Liver (tissue), 3 donors: ENCODE measurements around the gene FGFR4.

Experiments
- FOXA1 ChIP-seq: IDR thresholded peaks from 2 replicates; pipeline ENCODE4 v1.6.1; 2016; ENCODE audit warnings: antibody characterized with exemption
- GABPA ChIP-seq, 2 donors: IDR thresholded peaks in 1 of 2; conservative IDR thresholded peaks in 1 of 2; 2 replicates each; pipeline ENCODE4 v1.6.1; 2016; ENCODE audit warnings: antibody characterized with exemption in 2 of 2, mild to moderate bottlenecking in 1 of 2, moderate library complexity in 1 of 2
- HNF4A ChIP-seq, 2 donors: conservative IDR thresholded peaks; 2 replicates each; pipeline ENCODE4 v1.6.1; 2016; ENCODE audit warnings: antibody characterized with exemption in 2 of 2, mild to moderate bottlenecking in 2 of 2
- HNF4G ChIP-seq: IDR thresholded peaks from 2 replicates; pipeline ENCODE4 v1.6.1; 2016; ENCODE audit warnings: antibody characterized with exemption
- MAX ChIP-seq: IDR thresholded peaks from 2 replicates; pipeline ENCODE4 v1.6.1; 2016; ENCODE audit warnings: antibody characterized with exemption
- RAD21 ChIP-seq, 2 donors: IDR thresholded peaks; 2 replicates each; pipeline ENCODE4 v1.6.1; 2016; ENCODE audit warnings: antibody characterized with exemption in 2 of 2, mild to moderate bottlenecking in 2 of 2
- RXRA ChIP-seq, 2 donors: IDR thresholded peaks; 2 replicates each; pipeline ENCODE4 v1.6.1; 2017 to 2018; ENCODE audit warnings: antibody characterized with exemption in 2 of 2, mild to moderate bottlenecking in 1 of 2
- SP1 ChIP-seq: IDR thresholded peaks from 2 replicates; pipeline ENCODE4 v1.6.1; 2018; ENCODE audit warnings: antibody characterized with exemption, mild to moderate bottlenecking
- TAF1 ChIP-seq: conservative IDR thresholded peaks from 2 replicates; pipeline ENCODE4 v1.6.1; 2016; ENCODE audit warnings: antibody characterized with exemption, mild to moderate bottlenecking
- YY1 ChIP-seq: IDR thresholded peaks from 2 replicates; pipeline ENCODE4 v1.6.1; 2016; ENCODE audit warnings: antibody characterized with exemption, mild to moderate bottlenecking
- ZBTB33 ChIP-seq: IDR thresholded peaks from 2 replicates; pipeline ENCODE4 v1.6.1; 2016; ENCODE audit warnings: antibody characterized with exemption
- TF ChIP-seq, protein P1 (sequence below): fragments of 150-350 bp; IDR thresholded peaks from 2 replicates; pipeline ENCODE4 v1.5.1; 2017; ENCODE audit warnings: improper control_type of control experiment, low read depth, low read length; ENCODE audit not compliant: missing input control
- TF ChIP-seq, protein P2 (sequence below): IDR thresholded peaks from 2 replicates; pipeline ENCODE4 v1.6.1; 2016; ENCODE audit warnings: antibody characterized with exemption, mild to moderate bottlenecking
- donor health status: healthy.
- donor health status: healthy.

- TF ChIP-seq RXRA (IDR thresholded peaks at IDR 0.05) (no peak), RAD21 (IDR thresholded peaks at IDR 0.05) (no peak), SP1 (no peak), GABPA (IDR thresholded peaks at IDR 0.05 in 1 of 2, conservative IDR thresholded peaks at IDR 0.05 in 1 of 2) (no peak), TAF1 (no peak), YY1 (no peak), HNF4G (no peak), MAX (no peak), FOXA1 (no peak), HNF4A (conservative IDR thresholded peaks at IDR 0.05) (no peak), ZBTB33 (no peak)
- TF ChIP-seq, protein P1, sequence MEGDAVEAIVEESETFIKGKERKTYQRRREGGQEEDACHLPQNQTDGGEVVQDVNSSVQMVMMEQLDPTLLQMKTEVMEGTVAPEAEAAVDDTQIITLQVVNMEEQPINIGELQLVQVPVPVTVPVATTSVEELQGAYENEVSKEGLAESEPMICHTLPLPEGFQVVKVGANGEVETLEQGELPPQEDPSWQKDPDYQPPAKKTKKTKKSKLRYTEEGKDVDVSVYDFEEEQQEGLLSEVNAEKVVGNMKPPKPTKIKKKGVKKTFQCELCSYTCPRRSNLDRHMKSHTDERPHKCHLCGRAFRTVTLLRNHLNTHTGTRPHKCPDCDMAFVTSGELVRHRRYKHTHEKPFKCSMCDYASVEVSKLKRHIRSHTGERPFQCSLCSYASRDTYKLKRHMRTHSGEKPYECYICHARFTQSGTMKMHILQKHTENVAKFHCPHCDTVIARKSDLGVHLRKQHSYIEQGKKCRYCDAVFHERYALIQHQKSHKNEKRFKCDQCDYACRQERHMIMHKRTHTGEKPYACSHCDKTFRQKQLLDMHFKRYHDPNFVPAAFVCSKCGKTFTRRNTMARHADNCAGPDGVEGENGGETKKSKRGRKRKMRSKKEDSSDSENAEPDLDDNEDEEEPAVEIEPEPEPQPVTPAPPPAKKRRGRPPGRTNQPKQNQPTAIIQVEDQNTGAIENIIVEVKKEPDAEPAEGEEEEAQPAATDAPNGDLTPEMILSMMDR, result no peak
- TF ChIP-seq, protein P2, sequence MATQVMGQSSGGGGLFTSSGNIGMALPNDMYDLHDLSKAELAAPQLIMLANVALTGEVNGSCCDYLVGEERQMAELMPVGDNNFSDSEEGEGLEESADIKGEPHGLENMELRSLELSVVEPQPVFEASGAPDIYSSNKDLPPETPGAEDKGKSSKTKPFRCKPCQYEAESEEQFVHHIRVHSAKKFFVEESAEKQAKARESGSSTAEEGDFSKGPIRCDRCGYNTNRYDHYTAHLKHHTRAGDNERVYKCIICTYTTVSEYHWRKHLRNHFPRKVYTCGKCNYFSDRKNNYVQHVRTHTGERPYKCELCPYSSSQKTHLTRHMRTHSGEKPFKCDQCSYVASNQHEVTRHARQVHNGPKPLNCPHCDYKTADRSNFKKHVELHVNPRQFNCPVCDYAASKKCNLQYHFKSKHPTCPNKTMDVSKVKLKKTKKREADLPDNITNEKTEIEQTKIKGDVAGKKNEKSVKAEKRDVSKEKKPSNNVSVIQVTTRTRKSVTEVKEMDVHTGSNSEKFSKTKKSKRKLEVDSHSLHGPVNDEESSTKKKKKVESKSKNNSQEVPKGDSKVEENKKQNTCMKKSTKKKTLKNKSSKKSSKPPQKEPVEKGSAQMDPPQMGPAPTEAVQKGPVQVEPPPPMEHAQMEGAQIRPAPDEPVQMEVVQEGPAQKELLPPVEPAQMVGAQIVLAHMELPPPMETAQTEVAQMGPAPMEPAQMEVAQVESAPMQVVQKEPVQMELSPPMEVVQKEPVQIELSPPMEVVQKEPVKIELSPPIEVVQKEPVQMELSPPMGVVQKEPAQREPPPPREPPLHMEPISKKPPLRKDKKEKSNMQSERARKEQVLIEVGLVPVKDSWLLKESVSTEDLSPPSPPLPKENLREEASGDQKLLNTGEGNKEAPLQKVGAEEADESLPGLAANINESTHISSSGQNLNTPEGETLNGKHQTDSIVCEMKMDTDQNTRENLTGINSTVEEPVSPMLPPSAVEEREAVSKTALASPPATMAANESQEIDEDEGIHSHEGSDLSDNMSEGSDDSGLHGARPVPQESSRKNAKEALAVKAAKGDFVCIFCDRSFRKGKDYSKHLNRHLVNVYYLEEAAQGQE, result no peak
Observed at GRCh38 chr5:177126771-177127170, 40.1 kb downstream of the FGFR4 start.
